GM12878 (cell line): Measurements from ENCODE around the gene PKNOX1.

Experiments used
- CTCF ChIP-seq, 3 experiments: IDR thresholded peaks in 2 of 3; conservative IDR thresholded peaks in 1 of 3; 2 replicates each; pipeline ENCODE4 v1.5.1; 2011; ENCODE audit warnings: low read depth in 3 of 3, low read length in 3 of 3, mild to moderate bottlenecking in 3 of 3, control low read depth in 2 of 3, moderate library complexity in 2 of 3, inconsistent platforms in 1 of 3, mixed read lengths in 1 of 3; ENCODE audit not compliant: control insufficient read depth in 2 of 3, insufficient read depth in 1 of 3; ENCODE audit errors: extremely low read depth in 1 of 3
- DPF2 ChIP-seq: fragments of 450-650 bp; IDR thresholded peaks from 2 replicates; pipeline ENCODE4 v1.6.1; 2017; ENCODE audit warnings: mild to moderate bottlenecking
- HCFC1 ChIP-seq: fragments of 150-350 bp; IDR thresholded peaks from 2 replicates; pipeline ENCODE4 v1.6.1; 2014; ENCODE audit warnings: low read length
- MAX ChIP-seq: IDR thresholded peaks from 2 replicates; pipeline ENCODE4 v1.6.1; 2012; ENCODE audit warnings: low read depth, low read length, improper control_type of control experiment
- POLR2A ChIP-seq: IDR thresholded peaks from 2 replicates; pipeline ENCODE4 v1.6.1; 2011; ENCODE audit warnings: low read depth, mild to moderate bottlenecking, low read length
- RCOR1 ChIP-seq: conservative IDR thresholded peaks from 2 replicates; pipeline ENCODE4 v1.6.1; 2012; ENCODE audit warnings: low read depth, low read length, improper control_type of control experiment
- USF1 ChIP-seq: IDR thresholded peaks from 2 replicates; pipeline ENCODE4 v1.6.1; 2011; ENCODE audit warnings: borderline replicate concordance, low read depth, mild to moderate bottlenecking, moderate library complexity, mixed read lengths, low read length; ENCODE audit not compliant: insufficient read depth; ENCODE audit errors: extremely low read length

- TF ChIP-seq CTCF (IDR thresholded peaks at IDR 0.05 in 2 of 3, conservative IDR thresholded peaks at IDR 0.05 in 1 of 3; ENCODE audit: control insufficient read depth in 2 of 3, extremely low read depth in 1 of 3, insufficient read depth in 1 of 3, low read depth in 3 of 3, low read length in 3 of 3) (no peak), HCFC1 (no peak), USF1 (no peak), MAX (no peak), POLR2A (no peak), RCOR1 (no peak), DPF2 (no peak)
Measured at GRCh38 chr21:42981862-42982261, 7.5 kb downstream of the PKNOX1 start.
